SK-N-SH treated with all-trans-retinoic acid at 6 μM for 48 hours (cell line): ENCODE measurements around the gene CORT.

Source experiments
- ZFP30 ChIP-seq: fragments of 450-650 bp; formaldehyde crosslinking; IDR thresholded peaks from 2 replicates; pipeline ENCODE4 v1.5.0; 2022; ENCODE audit warnings: mild to moderate bottlenecking, moderate library complexity
- TF ChIP-seq, protein P1 (sequence below): fragments of 250-450 bp; sonication (Bioruptor Pico); IDR thresholded peaks from 2 replicates; pipeline ENCODE4 v1.5.1; 2020; ENCODE audit warnings: low read depth, mild to moderate bottlenecking, moderate library complexity

DNA sequence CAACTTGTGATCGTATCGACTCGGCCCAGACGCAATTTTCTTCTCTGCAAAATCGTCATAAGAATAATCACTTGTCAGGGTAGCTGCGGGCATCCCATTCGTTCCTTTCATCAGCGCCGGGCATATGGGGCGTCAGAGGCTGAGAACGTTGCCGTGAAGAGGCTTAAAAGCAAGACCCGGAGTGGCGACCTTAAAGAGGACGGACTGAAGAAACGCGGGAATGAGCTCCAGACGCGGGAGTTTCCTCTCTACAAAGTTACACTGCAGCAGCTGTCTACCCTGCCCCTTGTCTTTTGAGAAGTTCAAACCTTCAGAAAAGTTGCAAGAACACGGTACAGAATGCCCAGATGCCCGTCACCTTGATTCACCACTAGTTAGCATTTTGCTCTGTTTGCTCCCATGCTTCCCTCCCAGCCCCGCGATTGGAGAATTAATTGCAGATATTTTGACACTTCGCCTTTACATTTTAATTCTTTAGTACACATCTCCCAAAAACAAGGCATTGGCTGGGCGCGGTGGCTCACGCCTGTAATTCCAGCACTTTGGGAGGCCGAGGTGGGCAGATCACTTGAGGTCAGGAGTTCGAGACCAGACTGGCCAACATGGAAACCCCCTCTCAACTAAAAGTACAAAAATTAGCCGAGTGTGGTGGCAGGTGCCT lies 18.6 kb upstream of the CORT start:
- no peak for TF ChIP-seq ZFP30
- TF ChIP-seq, protein P1, sequence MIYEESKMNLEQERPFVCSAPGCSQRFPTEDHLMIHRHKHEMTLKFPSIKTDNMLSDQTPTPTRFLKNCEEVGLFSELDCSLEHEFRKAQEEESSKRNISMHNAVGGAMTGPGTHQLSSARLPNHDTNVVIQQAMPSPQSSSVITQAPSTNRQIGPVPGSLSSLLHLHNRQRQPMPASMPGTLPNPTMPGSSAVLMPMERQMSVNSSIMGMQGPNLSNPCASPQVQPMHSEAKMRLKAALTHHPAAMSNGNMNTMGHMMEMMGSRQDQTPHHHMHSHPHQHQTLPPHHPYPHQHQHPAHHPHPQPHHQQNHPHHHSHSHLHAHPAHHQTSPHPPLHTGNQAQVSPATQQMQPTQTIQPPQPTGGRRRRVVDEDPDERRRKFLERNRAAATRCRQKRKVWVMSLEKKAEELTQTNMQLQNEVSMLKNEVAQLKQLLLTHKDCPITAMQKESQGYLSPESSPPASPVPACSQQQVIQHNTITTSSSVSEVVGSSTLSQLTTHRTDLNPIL (CRISPR knock-in tag) = no peak
